Breast epithelium (tissue), 4 donors: ENCODE results near the gene PLOD3. TPM values are rescaled to one million over a fixed set of nuclear protein-coding genes. Genes with fewer than 3 reads are reported as not detected.

ENCODE experiments used
- DNase-seq, 2 donors: peaks; one replicate each; pipeline ENCODE4 v3.0.0-alpha.2; 2019; ENCODE audit warnings: low spot score in 2 of 2
- H3K27ac ChIP-seq, 2 donors: fragments of 200-600 bp; sonication (generic) in 1 of 2; one replicate each; pipeline ENCODE4 v1.5.1; 2016 to 2019; ENCODE audit warnings: mild to moderate bottlenecking in 1 of 2
- H3K27me3 ChIP-seq, 2 donors: fragments of 200-600 bp; sonication (generic) in 1 of 2; one replicate each; pipeline versions ENCODE4 v1.5.1 to v1.6.0; 2017 to 2019; ENCODE audit warnings: control low read depth in 1 of 2, mild to moderate bottlenecking in 1 of 2
- H3K36me3 ChIP-seq: fragments of 200-600 bp; one replicate; pipeline ENCODE4 v1.5.1; 2019
- H3K4me1 ChIP-seq, 2 donors: fragments of 200-600 bp; sonication (generic); one replicate each; pipeline ENCODE4 v1.5.1; 2016 to 2019; ENCODE audit warnings: control low read depth in 1 of 2
- H3K4me3 ChIP-seq, 3 donors: fragments of 200-600 bp; sonication (generic); 1 replicate in 2 of 3; 2 replicates in 1 of 3; pipeline ENCODE4 v1.5.1; 2016 to 2019; ENCODE audit warnings: mild to moderate bottlenecking in 3 of 3, moderate library complexity in 2 of 3
- H3K9me3 ChIP-seq, 2 donors: fragments of 200-600 bp; sonication (generic) in 1 of 2; one replicate each; pipeline ENCODE4 v1.5.1; 2016 to 2019; ENCODE audit warnings: control low read depth in 1 of 2
- POLR2A ChIP-seq: fragments of 450-650 bp; IDR thresholded peaks from one replicate; pipeline ENCODE4 v1.6.1; 2016; ENCODE audit warnings: antibody characterized with exemption, mild to moderate bottlenecking, moderate library complexity
- POLR2AphosphoS5 ChIP-seq, 3 donors: sonication (generic); formaldehyde crosslinking; IDR thresholded peaks; one replicate each; pipeline ENCODE4 v1.6.1; 2017; ENCODE audit warnings: antibody characterized with exemption in 3 of 3
- intact Hi-C: fragments of 100-400 bp; cut with DNase I; formaldehyde crosslinking; loops from one replicate; pipeline ENCODE4 v1.15.1; 2023; ENCODE audit warnings: low total_unique reads
- total RNA-seq, 3 donors: library from RNA; depleted of rRNA; stranded (reverse); fragments of >200 nt; gene quantifications; one replicate each; pipeline ENCODE4 v1.1.0, GENCODE V29; 2016
- TF ChIP-seq, protein P1 (sequence below), 3 donors: fragments of 450-650 bp; IDR thresholded peaks; one replicate each; pipeline ENCODE4 v1.5.1; 2016 to 2017; ENCODE audit warnings: antibody characterized with exemption in 3 of 3, mild to moderate bottlenecking in 3 of 3, moderate library complexity in 3 of 3

PLOD3 gene
- total RNA-seq, 3 donors from 2014 or later: 23.9 to 46.2 (median 43.2) TPM

GRCh38 chr7:101166648-101166908, 50.8 kb downstream of the PLOD3 start:
- intact Hi-C loops: no loop called here
- no peak overlapping the region for H3K4me3 ChIP-seq

GRCh38 chr7:101165958-101166647, 51.3 kb downstream of the PLOD3 start:
- no peak for DNase-seq
- Histone ChIP-seq H3K4me1 (peaks cover 14 to 16% of the 10 kb centered on the region in 2 donors), H3K9me3 (no peaks in the 10 kb centered on the region), H3K36me3 (no peaks in the 10 kb centered on the region), H3K4me3 (peak overlapping the region in 1 of 3 donors; percentile 26), H3K27me3 (peaks cover 21 to 86% of the 10 kb centered on the region in 2 donors), H3K27ac (no peak overlapping the region)
- intact Hi-C loops: no loop called here
- TF ChIP-seq, protein P1, sequence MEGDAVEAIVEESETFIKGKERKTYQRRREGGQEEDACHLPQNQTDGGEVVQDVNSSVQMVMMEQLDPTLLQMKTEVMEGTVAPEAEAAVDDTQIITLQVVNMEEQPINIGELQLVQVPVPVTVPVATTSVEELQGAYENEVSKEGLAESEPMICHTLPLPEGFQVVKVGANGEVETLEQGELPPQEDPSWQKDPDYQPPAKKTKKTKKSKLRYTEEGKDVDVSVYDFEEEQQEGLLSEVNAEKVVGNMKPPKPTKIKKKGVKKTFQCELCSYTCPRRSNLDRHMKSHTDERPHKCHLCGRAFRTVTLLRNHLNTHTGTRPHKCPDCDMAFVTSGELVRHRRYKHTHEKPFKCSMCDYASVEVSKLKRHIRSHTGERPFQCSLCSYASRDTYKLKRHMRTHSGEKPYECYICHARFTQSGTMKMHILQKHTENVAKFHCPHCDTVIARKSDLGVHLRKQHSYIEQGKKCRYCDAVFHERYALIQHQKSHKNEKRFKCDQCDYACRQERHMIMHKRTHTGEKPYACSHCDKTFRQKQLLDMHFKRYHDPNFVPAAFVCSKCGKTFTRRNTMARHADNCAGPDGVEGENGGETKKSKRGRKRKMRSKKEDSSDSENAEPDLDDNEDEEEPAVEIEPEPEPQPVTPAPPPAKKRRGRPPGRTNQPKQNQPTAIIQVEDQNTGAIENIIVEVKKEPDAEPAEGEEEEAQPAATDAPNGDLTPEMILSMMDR (IDR thresholded peaks at IDR 0.05): no peak
- no peak for TF ChIP-seq POLR2AphosphoS5 (IDR thresholded peaks at IDR 0.05)
- no peak for TF ChIP-seq POLR2A

More at GRCh38 chr7:101166648-101166908, 50.8 kb downstream of the PLOD3 start:
- no peak for DNase-seq
- Histone ChIP-seq H3K36me3 (no peaks in the 10 kb centered on the region), H3K27me3 (peaks cover 21 to 91% of the 10 kb centered on the region in 2 donors), H3K27ac (no peak overlapping the region), H3K4me1 (peaks cover 14 to 16% of the 10 kb centered on the region in 2 donors), H3K9me3 (no peaks in the 10 kb centered on the region)
- no peak for TF ChIP-seq POLR2AphosphoS5 (IDR thresholded peaks at IDR 0.05)
- no peak for TF ChIP-seq POLR2A
- TF ChIP-seq, protein P1 (IDR thresholded peaks at IDR 0.05): no peak

DNA sequence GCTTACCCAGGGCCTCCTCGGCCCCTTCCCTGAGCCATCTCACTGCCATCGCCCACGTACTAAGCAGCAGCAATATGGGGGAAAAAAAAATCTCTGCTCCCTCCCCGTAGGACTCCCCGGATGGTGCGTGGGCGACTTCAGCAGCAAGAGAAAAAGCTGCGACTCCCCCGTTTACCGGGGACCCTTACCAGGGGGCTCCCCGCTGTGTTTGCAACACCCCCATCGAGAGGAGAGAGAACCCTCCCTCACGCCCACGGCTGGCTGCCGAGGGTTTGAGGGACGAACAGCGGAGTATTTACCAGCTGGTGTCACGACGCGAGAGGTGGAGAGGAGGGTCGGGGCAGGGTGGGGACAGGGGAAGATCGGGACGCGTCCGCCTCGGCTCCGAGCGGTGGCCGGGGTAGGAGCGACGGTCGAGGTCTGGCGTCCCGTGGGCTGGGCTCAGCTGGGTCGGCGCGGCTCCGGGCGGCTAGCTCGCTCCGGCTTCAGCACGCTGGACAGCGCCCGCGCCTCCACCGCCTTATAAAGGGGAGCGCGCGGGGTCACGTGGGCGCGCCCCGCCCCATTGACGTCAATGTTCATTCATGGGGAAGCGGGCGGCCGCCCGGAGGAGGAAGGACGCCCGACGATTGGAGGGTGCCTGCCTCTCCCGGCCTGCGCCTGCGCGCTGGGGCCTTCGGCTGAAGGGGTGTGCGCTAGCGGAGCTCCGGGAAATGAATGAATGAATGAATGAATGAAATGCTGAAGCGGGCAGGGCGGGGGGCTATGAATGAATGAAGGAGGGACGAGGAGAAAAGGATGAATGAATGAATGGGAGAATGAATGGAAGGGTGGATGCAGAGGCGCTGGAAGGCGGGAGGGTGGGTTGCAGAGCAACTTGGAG, 52.1 kb downstream of the PLOD3 start, which contains the start of gene VGF:
TSS of gene VGF (minus strand) at position 495 of the 883 bp plus-strand sequence. CDS start 726 bp downstream, outside the sequence.
- H3K36me3 ChIP-seq: no peaks in the 10 kb centered on the region
- H3K4me1 ChIP-seq: peaks cover 14 to 16% of the 10 kb centered on the region in 2 donors
- TF ChIP-seq, protein P1 (IDR thresholded peaks at IDR 0.05): no peak
- TF ChIP-seq POLR2AphosphoS5 (IDR thresholded peaks at IDR 0.05): peak; percentile 35 to 51 (median 43)
- no peaks in the 10 kb centered on the region for H3K9me3 ChIP-seq
- intact Hi-C loops: no loop called here
- DNase-seq: peak; percentile 81 to 87
- H3K27ac ChIP-seq: no peak within 1 kb of the TSS
- peaks cover 21 to 79% of the 10 kb centered on the region in 2 donors for H3K27me3 ChIP-seq
- peak within 1 kb of the TSS in 2 of 3 donors; percentile 43 to 67 for H3K4me3 ChIP-seq

GRCh38 chr7:101164071-101164840, 53.1 kb downstream of the PLOD3 start:
- no peaks in the 10 kb centered on the region for H3K9me3 ChIP-seq
- peak overlapping the region; percentile 27 to 67 (median 43) for H3K4me3 ChIP-seq
- intact Hi-C loops: no loop called here
- H3K36me3 ChIP-seq: no peaks in the 10 kb centered on the region
- no peak for TF ChIP-seq POLR2A
- TF ChIP-seq, protein P1 (IDR thresholded peaks at IDR 0.05): no peak
- no peak for TF ChIP-seq POLR2AphosphoS5 (IDR thresholded peaks at IDR 0.05)
- peaks cover 14 to 16% of the 10 kb centered on the region in 2 donors for H3K4me1 ChIP-seq
- no peak for DNase-seq
- H3K27ac ChIP-seq: no peak overlapping the region
- peaks cover 21 to 68% of the 10 kb centered on the region in 2 donors for H3K27me3 ChIP-seq
